GM12892 (cell line): Measurements from ENCODE around the gene TNRC18.

Source experiments
- POLR2A ChIP-seq: IDR thresholded peaks from 2 replicates; pipeline ENCODE4 v1.6.1; 2011; ENCODE audit warnings: low read depth, low read length, control low read depth
- POLR2AphosphoS5 ChIP-seq: IDR thresholded peaks from 2 replicates; pipeline ENCODE4 v1.6.1; 2011; ENCODE audit warnings: low read depth, low read length, control low read depth
- TAF1 ChIP-seq: IDR thresholded peaks from 2 replicates; pipeline ENCODE4 v1.6.1; 2011; ENCODE audit warnings: low read depth, mild to moderate bottlenecking, control low read depth, low read length, borderline replicate concordance

DNA sequence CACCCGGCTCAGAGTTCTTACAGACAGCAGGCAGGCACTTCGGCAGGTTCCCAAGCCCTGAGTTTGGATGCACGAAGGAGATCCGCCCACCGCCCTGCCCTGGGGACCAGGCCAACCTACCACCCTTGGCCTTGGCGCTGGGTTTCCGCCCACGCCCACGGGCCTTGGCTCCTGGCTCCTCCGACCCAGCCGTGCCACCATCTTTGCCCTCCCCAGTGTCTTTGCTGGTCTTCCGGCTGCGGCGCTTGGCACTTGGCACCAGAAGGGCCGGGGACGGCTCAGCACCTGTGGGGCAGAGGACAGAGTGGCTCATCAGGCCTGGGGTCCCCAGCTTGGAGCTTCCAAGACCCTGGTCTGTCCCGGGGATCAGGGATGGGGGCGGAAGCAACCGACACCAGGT is 108.8 kb downstream of the TNRC18 start:
- TF ChIP-seq POLR2A (no peak), POLR2AphosphoS5 (no peak), TAF1 (no peak)
